D721Med (cell line): ENCODE measurements around the gene FBXO7.

Source experiments
- DNase-seq: peaks from one replicate; pipeline ENCODE4 v3.0.0; 2011; ENCODE audit warnings: low spot score; ENCODE audit not compliant: insufficient read length
- FAIRE-seq: peaks from 2 replicates; lab custom pipeline; 2011; peaks lifted over from hg19 to GRCh38; lab: Jason Lieb, UNC
- CTCF ChIP-seq: IDR thresholded peaks from 2 replicates; pipeline ENCODE4 v1.5.1; 2012; ENCODE audit warnings: mild to moderate bottlenecking, control low read depth; ENCODE audit not compliant: insufficient read depth; ENCODE audit errors: missing control alignments

FBXO7 gene

GRCh38 chr22:32474635-32475467, at the start of gene FBXO7:
FBXO7 (plus strand) TSS chr22:32474811; CDS start chr22:32475003, 192 bp downstream.
- DNase-seq = peak; percentile 31
- TF ChIP-seq CTCF = peak; percentile 30

GRCh38 chr22:32426881-32427280, 47.7 kb upstream of the FBXO7 start:
- FAIRE-seq (no peak), DNase-seq (no peak)
- TF ChIP-seq CTCF = no peak

More at GRCh38 chr22:32474635-32475467, at the start of gene FBXO7:
- no peak for FAIRE-seq

- DNase-seq = no peak
- no peak for FAIRE-seq
- no peak for TF ChIP-seq CTCF
These were observed 44.3 kb upstream of the FBXO7 start for GRCh38 chr22:32430352-32430751.

GRCh38 chr22:32444068-32444467, 30.5 kb upstream of the FBXO7 start:
- DNase-seq (no peak), FAIRE-seq (no peak)
- peak; percentile 41 for TF ChIP-seq CTCF

GRCh38 chr22:32446321-32446720, 28.3 kb upstream of the FBXO7 start:
- FAIRE-seq = no peak
- DNase-seq = no peak
- no peak for TF ChIP-seq CTCF

- TF ChIP-seq CTCF = no peak
- DNase-seq (no peak), FAIRE-seq (no peak)
These were observed 25.6 kb upstream of the FBXO7 start for GRCh38 chr22:32448980-32449379.

GRCh38 chr22:32457031-32457430, 17.6 kb upstream of the FBXO7 start:
- DNase-seq = no peak
- no peak for TF ChIP-seq CTCF
- FAIRE-seq = no peak
